HCT116 (cell line): ENCODE measurements around the gene LRIT2. TPM values are rescaled to one million over a fixed set of nuclear protein-coding genes. Genes with fewer than 3 reads are reported as not detected.
A peak's percentile ranks its signal among the peaks of the same experiment; 100 is the strongest.

Experiments
- ATAC-seq: fragments of 200-7000 bp; cut with Tn5 transposase; 2 replicates; pipeline ENCODE4 v1.9.1; 2020; ENCODE audit warnings: mild to moderate bottlenecking, moderate library complexity
- BruUV-seq: library from RNA; stranded (reverse); fragments of 400-500 nt; replicated peaks from 2 replicates; lab custom pipeline; 2021; lab: Mats Ljungman, UMichigan
- CTCF ChIA-PET: fragments of 300-600 bp; sonication (Branson Sonifier 250); formaldehyde crosslinking; loops from one replicate; lab custom pipeline; 2021; ENCODE audit warnings: antibody characterized with exemption; lab: Charles Lee
- POLR2A ChIA-PET: fragments of 300-600, 350-600 bp; sonication (Branson Sonifier 250); formaldehyde crosslinking; loops from one replicate; lab custom pipeline; 2021; ENCODE audit warnings: antibody characterized with exemption; lab: Charles Lee
- RAD21 ChIA-PET, 2 experiments: fragments of 300-600 bp; sonication (Branson Sonifier 250); formaldehyde crosslinking; loops; one replicate each; lab custom pipeline; 2023; ENCODE audit warnings: low total read pairs in 2 of 2; ENCODE audit not compliant: uncharacterized antibody in 2 of 2, unreplicated experiment in 2 of 2, low non-redundant PET in 1 of 2; lab: Charles Lee
- DNase-seq: peaks from one replicate; pipeline ENCODE4 v3.0.0-alpha.2; 2010; ENCODE audit warnings: low read depth, low spot score
- H2AFZ ChIP-seq: fragments of 200-600 bp; shearing (Covaris generic), sonication (generic); 2 replicates; pipeline ENCODE4 v1.6.1; 2017; ENCODE audit warnings: low read depth, mixed run types, mixed read lengths, antibody characterized with exemption, low read length; ENCODE audit not compliant: poor library complexity, severe bottlenecking
- H3K27ac ChIP-seq: 2 replicates; pipeline ENCODE4 v1.5.1; 2012; ENCODE audit warnings: low read depth, low read length
- H3K27me3 ChIP-seq: fragments of 200-600 bp; sonication (generic); 2 replicates; pipeline ENCODE4 v1.6.1; 2016; ENCODE audit warnings: mixed run types, low read length, mixed read lengths; ENCODE audit not compliant: insufficient read depth
- H3K36me3 ChIP-seq, 2 experiments: fragments of 200-500 bp in 1 of 2; fragments of 200-600 bp in 1 of 2; sonication (Bioruptor generic) in 1 of 2; sonication (generic) in 1 of 2; 2 replicates each; pipeline versions ENCODE4 v1.5.1 to v1.6.1; 2014 to 2016; ENCODE audit warnings: low read length in 2 of 2, inconsistent platforms in 1 of 2, mixed read lengths in 1 of 2, mixed run types in 1 of 2; ENCODE audit not compliant: insufficient read depth in 2 of 2, control insufficient read depth in 1 of 2
- H3K4me1 ChIP-seq, 2 experiments: fragments of 200-600 bp in 1 of 2; sonication (generic) in 1 of 2; 2 replicates each; pipeline versions ENCODE4 v1.5.1 to v1.6.1; 2012 to 2017; ENCODE audit warnings: low read length in 2 of 2, inconsistent platforms in 1 of 2, mild to moderate bottlenecking in 1 of 2, mixed read lengths in 1 of 2, mixed run types in 1 of 2, moderate library complexity in 1 of 2; ENCODE audit not compliant: insufficient read depth in 2 of 2, control insufficient read depth in 1 of 2
- H3K4me2 ChIP-seq: fragments of 200-600 bp; sonication (generic); 2 replicates; pipeline ENCODE4 v1.6.1; 2017; ENCODE audit warnings: mixed run types, low read length, mixed read lengths
- H3K4me3 ChIP-seq, 2 experiments: fragments of 200-600 bp in 1 of 2; sonication (generic) in 1 of 2; replicated peaks in 1 of 2; 2 replicates each; pipeline ENCODE4 v1.5.1; 2011 to 2016; ENCODE audit warnings: low read length in 2 of 2, control low read depth in 1 of 2, low read depth in 1 of 2, mild to moderate bottlenecking in 1 of 2, mixed read lengths in 1 of 2, mixed run types in 1 of 2
- H3K79me2 ChIP-seq: fragments of 200-600 bp; sonication (generic); 2 replicates; pipeline ENCODE4 v1.6.1; 2017; ENCODE audit warnings: mild to moderate bottlenecking, mixed run types, low read length, moderate library complexity, mixed read lengths; ENCODE audit not compliant: insufficient read depth
- H3K9ac ChIP-seq: fragments of 200-600 bp; sonication (generic); 2 replicates; pipeline ENCODE4 v1.6.1; 2016; ENCODE audit warnings: low read length, mixed read lengths
- H3K9me2 ChIP-seq: fragments of 200-600 bp; sonication (generic), shearing (Covaris generic); 2 replicates; pipeline ENCODE4 v1.6.1; 2017; ENCODE audit warnings: mixed run types, mild to moderate bottlenecking, moderate library complexity; ENCODE audit not compliant: insufficient read depth
- H3K9me3 ChIP-seq, 2 experiments: fragments of 200-500 bp in 1 of 2; fragments of 200-600 bp in 1 of 2; sonication (Bioruptor generic) in 1 of 2; sonication (generic) in 1 of 2; 2 replicates each; pipeline ENCODE4 v1.6.1; 2014 to 2017; ENCODE audit warnings: low read length in 2 of 2, mixed read lengths in 2 of 2, inconsistent platforms in 1 of 2, low read depth in 1 of 2, mild to moderate bottlenecking in 1 of 2, mixed run types in 1 of 2, moderate library complexity in 1 of 2; ENCODE audit not compliant: control insufficient read depth in 1 of 2, insufficient read depth in 1 of 2
- H4K20me1 ChIP-seq: fragments of 200-600 bp; sonication (generic), shearing (Covaris generic); 2 replicates; pipeline ENCODE4 v1.6.1; 2017; ENCODE audit warnings: mixed run types, mild to moderate bottlenecking, moderate library complexity; ENCODE audit not compliant: insufficient read depth
- CBX3 ChIP-seq: IDR thresholded peaks from 2 replicates; pipeline ENCODE4 v1.6.1; 2012; ENCODE audit warnings: low read depth
- CTCF ChIP-seq, 3 experiments: fragments of 200-600 bp in 1 of 3; sonication (generic) in 1 of 3; IDR thresholded peaks in 2 of 3; conservative IDR thresholded peaks in 1 of 3; 2 replicates each; pipeline ENCODE4 v1.5.1; 2012 to 2017; ENCODE audit warnings: low read depth in 2 of 3, low read length in 2 of 3, antibody characterized with exemption in 1 of 3, borderline replicate concordance in 1 of 3, control low read depth in 1 of 3, mild to moderate bottlenecking in 1 of 3, mixed read lengths in 1 of 3, mixed run types in 1 of 3, moderate library complexity in 1 of 3; ENCODE audit not compliant: insufficient read depth in 1 of 3
- ELF1 ChIP-seq: IDR thresholded peaks from 2 replicates; pipeline ENCODE4 v1.6.1; 2012; ENCODE audit warnings: low read depth, borderline replicate concordance
- RAD21 ChIP-seq: IDR thresholded peaks from 2 replicates; pipeline ENCODE4 v1.6.1; 2012; ENCODE audit warnings: low read depth, mild to moderate bottlenecking
- SP1 ChIP-seq: IDR thresholded peaks from 2 replicates; pipeline ENCODE4 v1.6.1; 2012; ENCODE audit warnings: low read depth
- intact Hi-C: fragments of 100-400 bp; cut with micrococcal nuclease; formaldehyde crosslinking; loops from 2 replicates; pipeline ENCODE4 v1.10.0; 2022
- total RNA-seq: library from RNA; stranded (reverse); gene quantifications from one replicate; pipeline ENCODE4 v1.2.1, GENCODE V29; 2021; ENCODE audit not compliant: unreplicated experiment
- TF ChIP-seq, protein P1 (sequence below): IDR thresholded peaks from 2 replicates; pipeline ENCODE4 v1.6.1; 2012

Gene LRIT2
- total RNA-seq, 1 experiment from 2014 or later, result not detected

GRCh38 chr10:84256510-84257342 is 31.4 kb upstream of the LRIT2 start:
- Histone ChIP-seq H3K4me1 (peaks cover 0 to 9% of the 10 kb centered on the region in 2 experiments; a peak in 2 of 4 replicates), H3K36me3 (no peaks in the 10 kb centered on the region), H3K9ac (no peak overlapping the region), H3K9me3 (no peaks in the 10 kb centered on the region), H3K4me2 (peak overlapping the region; percentile 51), H3K79me2 (no peaks in the 10 kb centered on the region), H3K27ac (no peak overlapping the region), H2AFZ (peak overlapping the region; percentile 91), H3K9me2 (no peaks in the 10 kb centered on the region), H4K20me1 (no peaks in the 10 kb centered on the region), H3K27me3 (no peaks in the 10 kb centered on the region), H3K4me3 (no peak overlapping the region)
- RAD21 ChIA-PET, result no interaction called here
- POLR2A ChIA-PET, result no interaction called here
- TF ChIP-seq, protein P1, sequence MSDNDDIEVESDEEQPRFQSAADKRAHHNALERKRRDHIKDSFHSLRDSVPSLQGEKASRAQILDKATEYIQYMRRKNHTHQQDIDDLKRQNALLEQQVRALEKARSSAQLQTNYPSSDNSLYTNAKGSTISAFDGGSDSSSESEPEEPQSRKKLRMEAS, result peak; percentile 94
- TF ChIP-seq SP1 (no peak), CBX3 (0 out of 2 replicates have a peak, but pooled peaks have one; percentile 64), ELF1 (no peak), CTCF (IDR thresholded peaks at IDR 0.05 in 2 of 3, conservative IDR thresholded peaks at IDR 0.05 in 1 of 3; ENCODE audit: borderline replicate concordance in 1 of 3, insufficient read depth in 1 of 3, low read depth in 2 of 3, low read length in 2 of 3) (peak; percentile 57 to 88 (median 85); a peak in 5 of 6 replicates), RAD21 (peak; percentile 55)
- DNase-seq (peak; percentile 46), ATAC-seq (peak; percentile 91)
- CTCF ChIA-PET, result interaction anchor here (0.7 to 2.4 kb wide), 11 partner anchors 11 to 280 kb away, joined by 3 to 15 read pairs (median 4); no protein-coding TSS in a partner anchor
- no TSS peak for BruUV-seq
- intact Hi-C loops, result no loop called here
